PC-3 (cell line): Measurements from ENCODE around the gene TERF2IP. TPM values are rescaled to one million over a fixed set of nuclear protein-coding genes. Genes with fewer than 3 reads are reported as not detected.
A peak's percentile ranks its signal among the peaks of the same experiment; 100 is the strongest.

Experiments
- ATAC-seq: fragments of 200-7000 bp; cut with Tn5 transposase; 2 replicates; pipeline ENCODE4 v1.9.1; 2020; ENCODE audit warnings: mild to moderate bottlenecking, moderate library complexity
- BruUV-seq: library from RNA; stranded (reverse); fragments of 400-500 nt; replicated peaks from 2 replicates; lab custom pipeline; 2021; lab: Mats Ljungman, UMichigan
- CTCF ChIA-PET: fragments of 300-600 bp; sonication (Branson Sonifier 250); formaldehyde crosslinking; loops from one replicate; lab custom pipeline; 2022; ENCODE audit warnings: antibody characterized with exemption; lab: Charles Lee
- POLR2A ChIA-PET: fragments of 300-600 bp; sonication (Branson Sonifier 250); formaldehyde crosslinking; loops from one replicate; lab custom pipeline; 2022; ENCODE audit warnings: antibody characterized with exemption; ENCODE audit not compliant: unreplicated experiment; lab: Charles Lee
- DNase-seq: peaks from one replicate; pipeline ENCODE4 v3.0.0-alpha.2; 2015
- H2AFZ ChIP-seq: fragments of 300-600 bp; sonication (generic); 2 replicates; pipeline ENCODE4 v1.6.0; 2016; ENCODE audit warnings: antibody characterized with exemption, low read length
- H3F3A ChIP-seq: fragments of 300-600 bp; sonication (generic); one replicate; pipeline ENCODE4 v1.6.0; 2017; ENCODE audit warnings: antibody characterized with exemption, low read length, control low read depth, mild to moderate bottlenecking; ENCODE audit not compliant: unreplicated experiment
- H3K27ac ChIP-seq: fragments of 300-600 bp; sonication (generic); 2 replicates; pipeline ENCODE4 v1.5.1; 2016; ENCODE audit warnings: mild to moderate bottlenecking, low read length
- H3K27me3 ChIP-seq: fragments of 300-600 bp; sonication (generic); 2 replicates; pipeline ENCODE4 v1.6.1; 2016; ENCODE audit warnings: low read length, mixed read lengths
- H3K36me3 ChIP-seq: fragments of 300-600 bp; sonication (generic); 2 replicates; pipeline ENCODE4 v1.6.1; 2016; ENCODE audit warnings: low read depth, mixed run types, low read length, mixed read lengths
- H3K4me1 ChIP-seq: fragments of 300-600 bp; sonication (generic); 2 replicates; pipeline ENCODE4 v1.5.1; 2016; ENCODE audit warnings: low read length; ENCODE audit not compliant: insufficient read depth
- H3K4me2 ChIP-seq: fragments of 300-600 bp; sonication (generic); 2 replicates; pipeline ENCODE4 v1.6.0; 2016; ENCODE audit warnings: low read length
- H3K4me3 ChIP-seq: fragments of 300-600 bp; sonication (generic); 2 replicates; pipeline ENCODE4 v1.5.1; 2016; ENCODE audit warnings: mild to moderate bottlenecking, low read length, mixed read lengths
- H3K79me2 ChIP-seq: fragments of 300-600 bp; sonication (generic); 2 replicates; pipeline ENCODE4 v1.6.1; 2017; ENCODE audit warnings: low read length, mixed read lengths
- H3K9ac ChIP-seq: fragments of 300-600 bp; sonication (generic); 2 replicates; pipeline ENCODE4 v1.6.0; 2016; ENCODE audit warnings: mild to moderate bottlenecking, low read length
- H3K9me2 ChIP-seq: fragments of 300-600 bp; sonication (generic); replicated peaks from 2 replicates; pipeline ENCODE4 v1.6.1; 2016; ENCODE audit warnings: mixed run types, low read length, mixed read lengths
- H3K9me3 ChIP-seq: fragments of 300-600 bp; sonication (generic); 2 replicates; pipeline ENCODE4 v1.6.1; 2016; ENCODE audit warnings: low read length, mixed read lengths
- H4K20me1 ChIP-seq: fragments of 300-600 bp; sonication (generic); 2 replicates; pipeline ENCODE4 v1.6.1; 2016; ENCODE audit warnings: low read length, mixed read lengths
- EZH2 ChIP-seq: fragments of 300-600 bp; sonication (generic); IDR thresholded peaks from one replicate; pipeline ENCODE4 v1.6.1; 2017; ENCODE audit warnings: antibody characterized with exemption, mild to moderate bottlenecking, low read length; ENCODE audit not compliant: unreplicated experiment
- EZH2phosphoT487 ChIP-seq: fragments of 300-600 bp; sonication (generic); IDR thresholded peaks from 2 replicates; pipeline ENCODE4 v1.6.1; 2018; ENCODE audit warnings: mild to moderate bottlenecking, antibody characterized with exemption, low read length, borderline replicate concordance
- intact Hi-C: fragments of 100-400 bp; cut with micrococcal nuclease; formaldehyde crosslinking; loops from 2 replicates; pipeline ENCODE4 v1.9.0; 2023
- total RNA-seq: library from RNA; depleted of rRNA; stranded (reverse); fragments of >200 nt; gene quantifications from 2 replicates; pipeline ENCODE4 v1.2.3, GENCODE V29; 2014
- TF ChIP-seq, protein P1 (sequence below): fragments of 300-600 bp; sonication (generic); conservative IDR thresholded peaks from 2 replicates; pipeline ENCODE4 v1.5.1; 2017; ENCODE audit warnings: antibody characterized with exemption, low read depth, mild to moderate bottlenecking, low read length

Gene TERF2IP
- total RNA-seq, 1 experiment from 2014 or later = 25.7 TPM

DNA sequence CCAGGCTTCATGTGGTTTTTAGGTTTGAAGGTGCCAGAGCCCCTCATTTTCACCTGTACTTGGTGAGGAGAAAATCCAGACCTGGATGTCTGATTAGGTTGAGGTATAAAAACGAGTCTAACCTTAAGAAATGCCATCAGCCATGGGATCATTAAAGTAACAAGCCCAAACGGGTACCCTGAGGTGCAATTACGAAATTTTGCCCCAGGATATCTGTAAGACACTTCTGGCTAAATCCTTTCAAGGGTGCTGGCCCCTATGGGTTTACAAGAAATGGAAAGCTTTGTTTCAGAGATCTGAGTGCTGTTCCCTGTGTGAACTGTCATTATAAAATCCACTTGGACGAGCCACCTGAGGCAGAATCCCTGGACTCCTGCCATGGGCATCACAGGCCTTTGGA lies 44.3 kb upstream of the TERF2IP start:
- intact Hi-C loops = no loop called here
- H3K36me3 ChIP-seq = peaks cover 32% of the 10 kb centered on the region
- no peaks in the 10 kb centered on the region for H4K20me1 ChIP-seq
- H3K9me3 ChIP-seq = no peaks in the 10 kb centered on the region
- H3K27me3 ChIP-seq = no peaks in the 10 kb centered on the region
- H3K9me2 ChIP-seq = no peaks in the 10 kb centered on the region
- CTCF ChIA-PET = no interaction called here
- DNase-seq = no peak
- no peak overlapping the region for H3K27ac ChIP-seq
- ATAC-seq = no peak
- TF ChIP-seq EZH2phosphoT487 = no peak
- TF ChIP-seq EZH2 = no peak
- TF ChIP-seq, protein P1, sequence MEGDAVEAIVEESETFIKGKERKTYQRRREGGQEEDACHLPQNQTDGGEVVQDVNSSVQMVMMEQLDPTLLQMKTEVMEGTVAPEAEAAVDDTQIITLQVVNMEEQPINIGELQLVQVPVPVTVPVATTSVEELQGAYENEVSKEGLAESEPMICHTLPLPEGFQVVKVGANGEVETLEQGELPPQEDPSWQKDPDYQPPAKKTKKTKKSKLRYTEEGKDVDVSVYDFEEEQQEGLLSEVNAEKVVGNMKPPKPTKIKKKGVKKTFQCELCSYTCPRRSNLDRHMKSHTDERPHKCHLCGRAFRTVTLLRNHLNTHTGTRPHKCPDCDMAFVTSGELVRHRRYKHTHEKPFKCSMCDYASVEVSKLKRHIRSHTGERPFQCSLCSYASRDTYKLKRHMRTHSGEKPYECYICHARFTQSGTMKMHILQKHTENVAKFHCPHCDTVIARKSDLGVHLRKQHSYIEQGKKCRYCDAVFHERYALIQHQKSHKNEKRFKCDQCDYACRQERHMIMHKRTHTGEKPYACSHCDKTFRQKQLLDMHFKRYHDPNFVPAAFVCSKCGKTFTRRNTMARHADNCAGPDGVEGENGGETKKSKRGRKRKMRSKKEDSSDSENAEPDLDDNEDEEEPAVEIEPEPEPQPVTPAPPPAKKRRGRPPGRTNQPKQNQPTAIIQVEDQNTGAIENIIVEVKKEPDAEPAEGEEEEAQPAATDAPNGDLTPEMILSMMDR = no peak
- no peak overlapping the region for H3K4me2 ChIP-seq
- no peaks in the 10 kb centered on the region for H3K4me1 ChIP-seq
- no peak overlapping the region for H3K4me3 ChIP-seq
- no peaks in the 10 kb centered on the region for H3K79me2 ChIP-seq
- H3K9ac ChIP-seq = no peak overlapping the region
- POLR2A ChIA-PET = no interaction called here
- BruUV-seq = no TSS peak
- H2AFZ ChIP-seq = no peak overlapping the region
- H3F3A ChIP-seq = no peaks in the 10 kb centered on the region

DNA sequence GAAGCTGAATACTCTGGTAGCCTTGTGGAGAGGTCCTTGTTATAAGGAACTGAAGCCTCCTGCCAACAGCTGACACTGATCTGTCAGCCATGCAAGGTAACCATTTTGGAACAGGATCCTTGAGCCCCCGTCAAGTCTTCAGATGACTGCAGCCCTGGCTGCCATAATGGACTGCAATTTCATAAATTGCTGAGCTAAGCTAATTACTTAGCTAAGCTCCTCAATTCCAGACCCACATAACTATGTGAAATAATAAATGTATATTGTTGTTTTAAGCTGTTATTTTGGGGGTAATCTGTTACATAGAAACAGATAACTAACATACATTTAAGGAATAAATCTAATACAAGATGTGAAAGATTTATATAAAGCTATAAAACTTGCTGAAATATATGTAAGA lies 41.1 kb upstream of the TERF2IP start:
- no peak for DNase-seq
- Histone ChIP-seq H4K20me1 (no peaks in the 10 kb centered on the region), H3K9me3 (no peaks in the 10 kb centered on the region), H3K27ac (no peak overlapping the region), H3K36me3 (peaks cover 32% of the 10 kb centered on the region), H2AFZ (no peak overlapping the region), H3K4me3 (no peak overlapping the region), H3K79me2 (no peaks in the 10 kb centered on the region), H3K9ac (no peak overlapping the region), H3K4me2 (no peak overlapping the region), H3F3A (no peaks in the 10 kb centered on the region), H3K27me3 (no peaks in the 10 kb centered on the region), H3K4me1 (no peaks in the 10 kb centered on the region), H3K9me2 (no peaks in the 10 kb centered on the region)
- TF ChIP-seq, protein P1 = no peak
- TF ChIP-seq EZH2 (no peak), EZH2phosphoT487 (no peak)
- intact Hi-C loops = no loop called here
- ATAC-seq = no peak
- no TSS peak for BruUV-seq
- CTCF ChIA-PET = no interaction called here
- POLR2A ChIA-PET = no interaction called here

DNA sequence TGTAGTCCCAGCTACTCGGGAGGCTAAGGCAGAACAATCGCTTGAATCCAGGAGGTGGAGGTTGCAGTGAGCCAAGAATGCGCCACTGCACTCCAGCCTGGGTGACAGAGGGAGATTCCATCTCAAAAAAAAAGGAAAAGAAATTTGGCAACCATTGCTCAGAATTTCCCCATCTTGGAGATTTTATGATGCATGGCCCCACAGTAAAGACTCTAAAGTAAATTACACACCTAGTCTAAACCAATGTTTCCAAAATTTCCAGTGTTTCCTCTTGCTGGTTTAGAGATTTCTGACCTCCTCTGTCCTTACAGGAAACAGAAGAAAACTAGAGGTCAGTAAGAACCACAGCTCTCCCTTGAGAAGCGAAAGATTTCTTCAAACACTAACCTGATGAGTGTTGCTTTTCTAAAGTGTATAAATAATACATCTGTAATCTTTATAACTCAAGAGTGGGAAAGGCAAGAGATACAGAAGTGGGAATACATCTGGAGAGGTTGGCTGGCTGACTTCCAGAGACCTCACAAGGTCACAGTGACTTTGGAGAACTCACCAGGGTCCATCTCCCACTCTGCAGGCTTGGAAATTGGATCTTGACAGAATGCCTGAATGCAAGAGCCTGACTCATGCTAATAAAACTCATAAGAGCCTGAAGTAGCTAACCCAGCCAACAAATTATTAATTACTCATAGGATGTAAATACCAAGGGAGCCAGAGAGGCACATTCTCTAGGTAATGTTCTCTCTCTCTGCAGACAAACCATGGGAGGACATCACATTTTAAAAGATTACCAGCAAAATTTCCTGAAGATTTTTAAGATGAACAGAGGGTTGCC lies 33.3 kb upstream of the TERF2IP start:
- no peaks in the 10 kb centered on the region for H3K9me2 ChIP-seq
- no peak overlapping the region for H3K4me3 ChIP-seq
- no peaks in the 10 kb centered on the region for H3F3A ChIP-seq
- no peaks in the 10 kb centered on the region for H3K9me3 ChIP-seq
- no peak overlapping the region for H3K9ac ChIP-seq
- peak overlapping the region; percentile 49; the same call in 1 of the 2 replicates for H3K4me2 ChIP-seq
- ChIA-PET POLR2A (interaction anchor here (0.6 kb wide), 1 partner anchor 97 kb away, joined by 6 read pairs; no protein-coding TSS in a partner anchor), CTCF (no interaction called here)
- no peaks in the 10 kb centered on the region for H4K20me1 ChIP-seq
- peak; percentile 89 for ATAC-seq
- peak overlapping the region; percentile 72 for H3K27ac ChIP-seq
- peaks cover 31% of the 10 kb centered on the region for H3K4me1 ChIP-seq
- H2AFZ ChIP-seq = no peak overlapping the region
- H3K36me3 ChIP-seq = peaks cover 3% of the 10 kb centered on the region; the same call in 1 of the 2 replicates
- peak; percentile 84 for DNase-seq
- TF ChIP-seq EZH2 = no peak
- TF ChIP-seq, protein P1 = no peak
- no peak for TF ChIP-seq EZH2phosphoT487
- BruUV-seq = no TSS peak
- intact Hi-C loops = no loop called here
- no peaks in the 10 kb centered on the region for H3K27me3 ChIP-seq
- no peaks in the 10 kb centered on the region for H3K79me2 ChIP-seq
